ENCODE measurements around the gene DIO2.

DIO2 gene

DNA sequence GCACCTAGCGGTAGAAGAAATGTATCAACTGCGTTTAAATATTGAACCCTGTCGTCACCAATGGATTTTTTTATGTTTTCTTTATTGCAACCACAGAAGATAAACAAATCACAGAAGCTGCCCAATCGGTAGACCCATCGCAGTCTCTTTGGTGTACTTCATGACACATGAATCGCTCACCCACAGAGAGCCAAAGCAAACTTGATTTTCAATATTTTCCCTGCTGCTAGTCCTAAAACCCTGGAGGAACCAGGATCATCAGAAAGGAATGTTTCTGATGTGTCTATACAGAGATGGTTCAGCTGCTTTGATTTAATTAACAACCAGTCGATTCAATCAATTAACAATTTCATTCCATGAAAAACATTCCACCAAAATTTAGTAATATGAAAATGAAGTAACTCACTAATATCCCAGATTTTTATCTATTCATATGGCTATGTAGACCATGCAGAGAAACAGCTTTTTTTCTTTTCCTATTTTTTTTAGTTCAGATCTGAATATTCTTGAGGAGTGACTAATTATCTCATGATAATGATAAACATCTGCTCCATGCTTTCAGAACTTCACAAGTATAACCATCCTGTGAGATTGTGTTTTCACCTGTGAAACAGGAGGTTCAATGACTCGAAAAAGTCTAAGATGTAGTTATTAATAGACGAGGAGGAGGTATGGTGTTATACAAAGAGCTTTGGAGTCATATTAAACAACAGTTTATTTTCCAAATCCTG lies 46.1 kb downstream of the DIO2 start:
- H3K4me1 ChIP-seq (ENCODE audit: control insufficient read depth in 1 of 2, insufficient read depth in 2 of 2, low read length in 2 of 2): no peaks in the 10 kb centered on the region
- no peaks in the 10 kb centered on the region for H3K9me3 ChIP-seq (ENCODE audit: control insufficient read depth in 1 of 2, low read length in 2 of 2)
- H3K27me3 ChIP-seq (ENCODE audit: low read depth, low read length): no peaks in the 10 kb centered on the region
- H3K36me3 ChIP-seq (ENCODE audit: control insufficient read depth in 1 of 2, insufficient read depth in 2 of 2, low read length in 2 of 2): no peaks in the 10 kb centered on the region
- no peak overlapping the region for H3K27ac ChIP-seq (ENCODE audit: low read length)
- no peak overlapping the region for H3K4me3 ChIP-seq (ENCODE audit: low read depth in 1 of 2, low read length in 2 of 2)

DNA sequence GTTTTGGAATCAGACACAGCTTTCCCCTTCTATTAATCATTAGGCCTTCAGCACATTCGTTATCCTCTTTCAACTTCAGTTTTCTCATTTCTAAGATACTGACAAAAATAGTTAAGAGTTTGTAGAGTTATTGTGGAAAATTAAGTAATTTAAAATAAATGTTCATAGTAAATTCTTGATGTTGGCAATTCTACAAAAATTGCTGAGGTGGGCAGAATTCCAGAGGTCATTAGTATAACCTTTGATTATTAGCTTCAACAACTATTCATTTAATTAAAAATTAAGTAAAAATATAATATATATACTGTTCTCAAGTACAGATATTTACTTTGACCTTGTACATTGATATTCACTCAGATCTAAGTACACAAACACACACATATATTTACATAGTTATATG lies 58.5 kb downstream of the DIO2 start:
- H3K4me1 ChIP-seq (ENCODE audit: control insufficient read depth in 1 of 2, insufficient read depth in 2 of 2, low read length in 2 of 2): no peaks in the 10 kb centered on the region
- no peak overlapping the region for H3K4me3 ChIP-seq (ENCODE audit: low read depth in 1 of 2, low read length in 2 of 2)
- H3K36me3 ChIP-seq (ENCODE audit: control insufficient read depth in 1 of 2, insufficient read depth in 2 of 2, low read length in 2 of 2): no peaks in the 10 kb centered on the region
- no peak overlapping the region for H3K27ac ChIP-seq (ENCODE audit: low read length)
- H3K27me3 ChIP-seq (ENCODE audit: low read depth, low read length): no peaks in the 10 kb centered on the region
- no peaks in the 10 kb centered on the region for H3K9me3 ChIP-seq (ENCODE audit: control insufficient read depth in 1 of 2, low read length in 2 of 2)

GRCh38 chr14:80152166-80152565 lies 59.1 kb downstream of the DIO2 start:
- Histone ChIP-seq H3K27ac (ENCODE audit: low read length) (no peak overlapping the region), H3K36me3 (ENCODE audit: control insufficient read depth in 1 of 2, insufficient read depth in 2 of 2, low read length in 2 of 2) (no peaks in the 10 kb centered on the region), H3K27me3 (ENCODE audit: low read depth, low read length) (no peaks in the 10 kb centered on the region), H3K4me3 (ENCODE audit: low read depth in 1 of 2, low read length in 2 of 2) (no peak overlapping the region), H3K4me1 (ENCODE audit: control insufficient read depth in 1 of 2, insufficient read depth in 2 of 2, low read length in 2 of 2) (no peaks in the 10 kb centered on the region), H3K9me3 (ENCODE audit: control insufficient read depth in 1 of 2, low read length in 2 of 2) (no peaks in the 10 kb centered on the region)

- Histone ChIP-seq H3K27ac (ENCODE audit: low read length) (no peak overlapping the region), H3K36me3 (ENCODE audit: control insufficient read depth in 1 of 2, insufficient read depth in 2 of 2, low read length in 2 of 2) (no peaks in the 10 kb centered on the region), H3K27me3 (ENCODE audit: low read depth, low read length) (no peaks in the 10 kb centered on the region), H3K9me3 (ENCODE audit: control insufficient read depth in 1 of 2, low read length in 2 of 2) (no peaks in the 10 kb centered on the region), H3K4me3 (ENCODE audit: low read depth in 1 of 2, low read length in 2 of 2) (no peak overlapping the region), H3K4me1 (ENCODE audit: control insufficient read depth in 1 of 2, insufficient read depth in 2 of 2, low read length in 2 of 2) (no peaks in the 10 kb centered on the region)
Observed at GRCh38 chr14:80150301-80150700, 61.0 kb downstream of the DIO2 start.

All from muscle layer of duodenum (tissue), 2 donors.